ENCODE results near the gene COL4A2.
A peak's percentile ranks its signal among the peaks of the same experiment; 100 is the strongest.

COL4A2 gene

GRCh38 chr13:110398564-110399507 is 91.8 kb downstream of the COL4A2 start:
- DNase-seq: no peak
- Histone ChIP-seq H3K36me3 (replicated peaks) (peaks cover 2% of the 10 kb centered on the region), H3K27ac (peak overlapping the region; percentile 100), H3K4me3 (ENCODE audit: low read depth, low read length) (no peak overlapping the region), H3K27me3 (replicated peaks) (no peaks in the 10 kb centered on the region)
- TF ChIP-seq, protein P1, sequence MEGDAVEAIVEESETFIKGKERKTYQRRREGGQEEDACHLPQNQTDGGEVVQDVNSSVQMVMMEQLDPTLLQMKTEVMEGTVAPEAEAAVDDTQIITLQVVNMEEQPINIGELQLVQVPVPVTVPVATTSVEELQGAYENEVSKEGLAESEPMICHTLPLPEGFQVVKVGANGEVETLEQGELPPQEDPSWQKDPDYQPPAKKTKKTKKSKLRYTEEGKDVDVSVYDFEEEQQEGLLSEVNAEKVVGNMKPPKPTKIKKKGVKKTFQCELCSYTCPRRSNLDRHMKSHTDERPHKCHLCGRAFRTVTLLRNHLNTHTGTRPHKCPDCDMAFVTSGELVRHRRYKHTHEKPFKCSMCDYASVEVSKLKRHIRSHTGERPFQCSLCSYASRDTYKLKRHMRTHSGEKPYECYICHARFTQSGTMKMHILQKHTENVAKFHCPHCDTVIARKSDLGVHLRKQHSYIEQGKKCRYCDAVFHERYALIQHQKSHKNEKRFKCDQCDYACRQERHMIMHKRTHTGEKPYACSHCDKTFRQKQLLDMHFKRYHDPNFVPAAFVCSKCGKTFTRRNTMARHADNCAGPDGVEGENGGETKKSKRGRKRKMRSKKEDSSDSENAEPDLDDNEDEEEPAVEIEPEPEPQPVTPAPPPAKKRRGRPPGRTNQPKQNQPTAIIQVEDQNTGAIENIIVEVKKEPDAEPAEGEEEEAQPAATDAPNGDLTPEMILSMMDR (IDR thresholded peaks at IDR 0.05; ENCODE audit: low read depth, low read length, missing control alignments): no peak
- in situ Hi-C loops (cut with HindIII; ENCODE audit: low pct_ligation_motif_present, low sequenced_read_pairs): no loop called here

DNA sequence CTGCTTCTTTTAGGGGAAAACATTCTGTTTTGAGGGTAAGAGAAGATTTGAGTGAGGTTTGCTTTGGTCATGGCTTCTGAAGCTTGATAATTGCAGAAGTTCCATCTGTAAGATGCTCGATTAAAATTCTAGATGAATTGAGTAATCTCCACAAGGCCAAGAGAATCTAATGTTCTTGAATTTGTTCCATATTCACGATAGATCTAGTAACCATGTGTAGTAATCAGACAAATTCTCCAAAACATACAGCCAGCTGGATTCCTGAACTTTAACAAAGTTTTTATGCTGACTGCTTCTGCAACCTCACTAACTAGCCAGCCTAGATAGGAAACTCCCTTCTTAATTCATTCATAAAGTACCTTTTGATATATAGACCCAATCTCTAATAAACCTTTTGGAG is 92.7 kb downstream of the COL4A2 start:
- TF ChIP-seq, protein P1 (IDR thresholded peaks at IDR 0.05; ENCODE audit: low read depth, low read length, missing control alignments): no peak
- H3K27ac ChIP-seq: peak overlapping the region; percentile 100
- in situ Hi-C loops (cut with HindIII; ENCODE audit: low pct_ligation_motif_present, low sequenced_read_pairs): no loop called here
- no peak overlapping the region for H3K4me3 ChIP-seq (ENCODE audit: low read depth, low read length)
- H3K36me3 ChIP-seq (replicated peaks): peaks cover 7% of the 10 kb centered on the region
- no peaks in the 10 kb centered on the region for H3K27me3 ChIP-seq (replicated peaks)
- DNase-seq: no peak

DNA sequence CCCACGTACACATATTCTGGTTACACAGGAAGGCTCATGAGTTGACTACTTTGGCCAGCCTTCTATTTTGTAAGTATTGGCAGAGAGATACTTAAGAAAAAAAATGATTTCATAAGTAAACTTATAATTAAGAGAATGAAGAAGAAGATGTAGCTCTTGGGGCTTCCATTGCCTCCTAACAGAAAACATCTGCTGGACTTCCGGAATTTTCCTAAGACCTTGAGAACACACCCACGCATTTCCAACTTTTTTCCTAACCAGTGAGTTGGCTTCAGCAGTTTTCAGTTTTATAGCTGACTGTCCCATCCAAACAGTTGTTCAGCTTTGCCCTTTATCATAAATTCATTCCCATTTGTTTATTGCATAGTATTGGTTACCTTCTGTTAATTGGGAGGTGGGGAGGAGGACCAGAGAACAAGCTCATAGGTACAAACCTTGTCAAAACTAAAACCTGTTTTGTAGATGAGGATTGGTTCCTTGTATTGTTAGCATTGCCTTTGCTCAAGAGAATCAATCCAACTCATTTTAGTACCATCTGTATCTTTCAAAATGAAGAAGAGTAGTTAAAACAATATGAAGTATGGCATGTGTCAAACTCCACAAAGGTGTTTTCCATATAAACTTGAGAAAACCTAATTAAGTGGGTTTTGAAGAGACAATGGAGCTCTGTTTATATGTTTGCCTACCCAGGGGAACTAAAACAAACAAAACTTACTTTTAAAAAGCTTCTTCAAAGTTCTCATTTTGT is 93.9 kb downstream of the COL4A2 start:
- Histone ChIP-seq H3K27me3 (replicated peaks) (no peaks in the 10 kb centered on the region), H3K4me3 (ENCODE audit: low read depth, low read length) (no peak overlapping the region), H3K36me3 (replicated peaks) (peaks cover 7% of the 10 kb centered on the region), H3K27ac (peak overlapping the region; percentile 100)
- no peak for DNase-seq
- TF ChIP-seq, protein P1 (IDR thresholded peaks at IDR 0.05; ENCODE audit: low read depth, low read length, missing control alignments): no peak
- in situ Hi-C loops (cut with HindIII; ENCODE audit: low pct_ligation_motif_present, low sequenced_read_pairs): no loop called here

DNA sequence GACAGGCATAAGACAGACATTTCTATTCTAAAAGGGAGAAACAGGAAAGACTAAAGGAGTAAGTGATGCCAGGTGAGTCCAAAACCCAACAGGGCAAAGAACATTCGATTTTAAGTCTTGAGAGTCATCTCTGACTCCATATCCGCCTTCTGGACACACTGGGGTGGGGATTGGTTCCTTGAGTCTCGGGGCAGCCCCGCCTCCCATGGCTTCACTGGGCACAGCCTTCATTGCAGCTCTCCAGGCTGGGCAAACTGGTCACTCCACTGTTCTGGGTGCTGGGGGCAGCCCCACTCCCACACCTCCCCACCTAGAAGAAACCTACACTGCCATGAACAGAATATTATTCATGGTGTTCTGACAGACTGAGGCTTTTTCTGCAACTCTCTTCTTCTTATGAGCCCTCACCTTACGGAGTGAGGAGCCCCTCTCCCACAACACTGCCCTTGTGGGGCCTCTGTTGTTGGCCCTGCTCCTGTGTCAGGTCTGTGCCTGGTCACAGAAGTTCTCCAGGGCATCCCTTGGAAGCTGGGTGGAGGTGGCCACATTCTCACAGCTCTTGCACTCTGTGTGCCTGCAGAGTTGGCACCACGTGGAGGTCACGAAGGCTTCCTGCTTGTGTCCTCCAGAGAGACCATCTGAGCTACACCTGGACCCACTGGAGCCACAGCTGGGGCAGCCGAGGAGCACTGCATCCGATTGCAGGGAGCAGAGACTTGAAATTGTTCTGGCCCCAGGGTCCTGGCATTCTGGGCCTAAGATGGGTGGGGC is 95.4 kb downstream of the COL4A2 start:
- no peak for DNase-seq
- TF ChIP-seq, protein P1 (IDR thresholded peaks at IDR 0.05; ENCODE audit: low read depth, low read length, missing control alignments): no peak
- peaks cover 12% of the 10 kb centered on the region for H3K36me3 ChIP-seq (replicated peaks)
- no peaks in the 10 kb centered on the region for H3K27me3 ChIP-seq (replicated peaks)
- in situ Hi-C loops (cut with HindIII; ENCODE audit: low pct_ligation_motif_present, low sequenced_read_pairs): no loop called here
- no peak overlapping the region for H3K4me3 ChIP-seq (ENCODE audit: low read depth, low read length)
- H3K27ac ChIP-seq: peak overlapping the region; percentile 100

GRCh38 chr13:110403315-110403714 is 96.2 kb downstream of the COL4A2 start:
- peaks cover 18% of the 10 kb centered on the region for H3K36me3 ChIP-seq (replicated peaks)
- no peak overlapping the region for H3K4me3 ChIP-seq (ENCODE audit: low read depth, low read length)
- in situ Hi-C loops (cut with HindIII; ENCODE audit: low pct_ligation_motif_present, low sequenced_read_pairs): no loop called here
- H3K27ac ChIP-seq: peak overlapping the region; percentile 100
- no peaks in the 10 kb centered on the region for H3K27me3 ChIP-seq (replicated peaks)
- TF ChIP-seq, protein P1 (IDR thresholded peaks at IDR 0.05; ENCODE audit: low read depth, low read length, missing control alignments): no peak
- DNase-seq: no peak
